Lung (tissue), 12 donors: ENCODE measurements around the gene LSS. TPM values are rescaled to one million over a fixed set of nuclear protein-coding genes. Genes with fewer than 3 reads are reported as not detected.

Source experiments
- ATAC-seq: fragments of 200-7000 bp; cut with Tn5 transposase; one replicate; pipeline ENCODE4 v1.9.1; 2020; ENCODE audit warnings: moderate number of reproducible peaks; ENCODE audit not compliant: insufficient read depth, low FRiP score
- DNase-seq, 3 donors: peaks; one replicate each; pipeline ENCODE4 v3.0.0-alpha.2; 2013 to 2017
- H3K27ac ChIP-seq, 2 donors: one replicate each; pipeline ENCODE4 v1.5.1; 2013; ENCODE audit warnings: mild to moderate bottlenecking in 2 of 2, moderate library complexity in 2 of 2, control low read depth in 1 of 2, inconsistent platforms in 1 of 2, low read depth in 1 of 2, low read length in 1 of 2
- H3K27me3 ChIP-seq, 3 donors: one replicate each; pipeline ENCODE4 v1.5.1; 2013; ENCODE audit warnings: low read length in 2 of 3; ENCODE audit not compliant: control insufficient read depth in 3 of 3, insufficient read depth in 3 of 3
- H3K36me3 ChIP-seq, 4 donors: one replicate each; pipeline ENCODE4 v1.5.1; 2013; ENCODE audit warnings: low read length in 4 of 4, mild to moderate bottlenecking in 1 of 4, moderate library complexity in 1 of 4; ENCODE audit not compliant: control insufficient read depth in 4 of 4, insufficient read depth in 4 of 4
- H3K4me1 ChIP-seq, 5 donors: one replicate each; pipeline ENCODE4 v1.5.1; 2013; ENCODE audit warnings: low read length in 5 of 5, mild to moderate bottlenecking in 2 of 5, moderate library complexity in 1 of 5; ENCODE audit not compliant: control insufficient read depth in 5 of 5, insufficient read depth in 5 of 5
- H3K4me3 ChIP-seq: one replicate; pipeline ENCODE4 v1.5.1; 2013; ENCODE audit warnings: mild to moderate bottlenecking, control low read depth, moderate library complexity
- H3K9ac ChIP-seq, 2 donors: one replicate each; pipeline ENCODE4 v1.5.1; 2013; ENCODE audit warnings: low read length in 2 of 2, control low read depth in 1 of 2; ENCODE audit not compliant: insufficient read depth in 1 of 2
- H3K9me3 ChIP-seq, 4 donors: one replicate each; pipeline ENCODE4 v1.5.1; 2013; ENCODE audit warnings: low read length in 3 of 4, mild to moderate bottlenecking in 1 of 4, moderate library complexity in 1 of 4; ENCODE audit not compliant: control insufficient read depth in 4 of 4, insufficient read depth in 3 of 4
- CTCF ChIP-seq: IDR thresholded peaks from 2 replicates; pipeline ENCODE4 v1.5.1; 2012; ENCODE audit warnings: mild to moderate bottlenecking; ENCODE audit errors: control extremely low read depth, extremely low read depth
- WGBS, 2 donors: extraction: QIAGEN DNeasy Blood & Tissue Kit; methylation state at CpG; one replicate each; pipeline ENCODE4 v1.1.7; 2013; 5-methylcytosine and 5-hydroxymethylcytosine counted together
- polyA plus RNA-seq, 2 donors: library from polyadenylated mRNA; stranded (reverse); fragments of 200-250 nt; gene quantifications; one replicate each; pipeline ENCODE4 v1.2.1, GENCODE V29; 2013
- total RNA-seq, 2 donors: library from RNA; depleted of rRNA in 1 of 2; stranded (reverse); fragments of >200 nt in 1 of 2; gene quantifications; one replicate each; pipeline ENCODE4 v1.2.1, GENCODE V29; 2014 to 2021
- donor health status: control.
- donor health status: control.
- donor health status: Bipolar disorder and iron deficiency.
- donor health status: healthy.
- donor health status: DM: yes; HTN: yes; CAD: no.

LSS gene
- total and polyA plus RNA-seq, 4 donors: 54.6 to 152 (median 98.8) TPM

DNA sequence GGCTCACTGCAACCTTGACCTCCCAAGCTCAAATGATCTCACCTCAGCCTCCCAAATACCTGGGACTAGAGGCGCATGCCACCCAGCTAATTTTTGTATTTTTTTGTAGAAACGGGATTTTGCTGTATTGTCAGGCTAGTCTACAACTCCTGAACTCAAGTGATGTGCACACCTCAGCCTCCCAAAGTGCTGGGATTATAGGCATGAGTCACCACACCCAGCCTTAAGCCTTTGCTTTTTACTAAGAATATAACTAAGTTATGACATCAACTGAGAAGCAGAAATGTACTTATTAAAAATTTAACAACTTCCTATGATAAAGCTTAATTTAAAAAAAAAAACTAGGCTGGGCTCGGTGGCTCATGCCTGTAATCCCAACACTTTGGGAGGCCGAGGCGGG lies 8.9 kb upstream of the LSS start:
- Histone ChIP-seq H3K27me3 (no peaks in the 10 kb centered on the region), H3K9ac (no peak overlapping the region), H3K4me1 (no peaks in the 10 kb centered on the region), H3K4me3 (no peak overlapping the region), H3K9me3 (no peaks in the 10 kb centered on the region), H3K27ac (no peak overlapping the region), H3K36me3 (peaks cover 23 to 47% (median 41%) of the 10 kb centered on the region in 4 donors)
- no peak for ATAC-seq
- TF ChIP-seq CTCF: no peak
- no peak for DNase-seq
- 88 to 98% methylated on average over 4 to 5 of the region's 5 CpGs for WGBS, 2 donors

GRCh38 chr21:46234436-46234950 lies 5.9 kb upstream of the LSS start:
- Histone ChIP-seq H3K9ac (no peak overlapping the region), H3K27ac (peak overlapping the region in 1 of 2 donors; percentile 40), H3K4me1 (peaks cover 0 to 5% (median 0%) of the 10 kb centered on the region in 5 donors), H3K27me3 (no peaks in the 10 kb centered on the region), H3K4me3 (no peak overlapping the region), H3K36me3 (peaks cover 20 to 33% (median 25%) of the 10 kb centered on the region in 4 donors), H3K9me3 (no peaks in the 10 kb centered on the region)
- no peak for ATAC-seq
- no peak for TF ChIP-seq CTCF
- WGBS, 2 donors: 57 to 69% methylated on average over 5 of the region's 5 CpGs
- DNase-seq: no peak

DNA sequence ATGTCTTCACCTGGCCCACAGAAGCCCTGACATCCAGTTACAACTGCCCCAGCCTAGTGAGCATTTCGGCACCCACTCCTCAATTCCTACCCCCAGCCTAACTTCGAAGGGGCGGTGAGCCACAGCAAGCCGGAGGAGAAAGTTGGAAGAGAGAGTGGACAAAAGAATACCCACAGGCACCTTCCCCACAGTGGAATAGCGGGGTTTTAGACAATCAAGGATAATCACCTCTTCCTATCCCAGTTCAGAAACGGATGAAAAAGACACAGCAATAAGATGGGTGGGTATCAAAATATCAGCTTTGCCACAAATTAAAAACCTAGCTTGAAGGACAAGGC lies 1.3 kb upstream of the LSS start:
- H3K4me3 ChIP-seq: no peak overlapping the region
- no peak for TF ChIP-seq CTCF
- H3K9me3 ChIP-seq: peaks cover 0 to 2% (median 0%) of the 10 kb centered on the region in 4 donors
- ATAC-seq: no peak
- H3K4me1 ChIP-seq: peaks cover 0 to 21% (median 9%) of the 10 kb centered on the region in 5 donors
- 88 to 96% methylated on average over 6 of the region's 6 CpGs for WGBS, 2 donors
- peak overlapping the region in 1 of 2 donors; percentile 9 for H3K27ac ChIP-seq
- no peak overlapping the region for H3K9ac ChIP-seq
- peaks cover 5 to 20% (median 10%) of the 10 kb centered on the region in 4 donors for H3K36me3 ChIP-seq
- DNase-seq: no peak
- no peaks in the 10 kb centered on the region for H3K27me3 ChIP-seq
